Hepatocyte (in vitro differentiated cells): Measurements from ENCODE around the gene DNTT. TPM values are rescaled to one million over a fixed set of nuclear protein-coding genes. Genes with fewer than 3 reads are reported as not detected.

ENCODE experiments used
- DNase-seq: peaks from one replicate; pipeline ENCODE4 v3.0.0-alpha.2; 2016; ENCODE audit warnings: low spot score
- H2AFZ ChIP-seq: fragments of 200-600 bp; sonication (generic); 2 replicates; pipeline ENCODE4 v1.6.0; 2016; ENCODE audit warnings: antibody characterized with exemption, mild to moderate bottlenecking
- H3K27ac ChIP-seq: fragments of 200-600 bp; sonication (generic); 2 replicates; pipeline ENCODE4 v1.5.1; 2016; ENCODE audit warnings: mild to moderate bottlenecking
- H3K27me3 ChIP-seq: fragments of 200-600 bp; sonication (generic); 2 replicates; pipeline ENCODE4 v1.6.1; 2016
- H3K36me3 ChIP-seq: fragments of 200-600 bp; sonication (generic); replicated peaks from 2 replicates; pipeline ENCODE4 v1.5.1; 2016; ENCODE audit warnings: low read depth; ENCODE audit not compliant: insufficient read depth
- H3K4me1 ChIP-seq: fragments of 200-600 bp; sonication (generic); 2 replicates; pipeline ENCODE4 v1.5.1; 2016; ENCODE audit warnings: mild to moderate bottlenecking, moderate library complexity; ENCODE audit not compliant: insufficient read depth
- H3K4me2 ChIP-seq: fragments of 200-600 bp; sonication (generic); 2 replicates; pipeline ENCODE4 v1.6.0; 2016
- H3K4me3 ChIP-seq: fragments of 200-600 bp; sonication (generic); 2 replicates; pipeline ENCODE4 v1.5.1; 2016; ENCODE audit warnings: mild to moderate bottlenecking
- H3K79me2 ChIP-seq: fragments of 200-600 bp; sonication (generic); 2 replicates; pipeline ENCODE4 v1.6.0; 2017; ENCODE audit warnings: mild to moderate bottlenecking
- H3K9me2 ChIP-seq: fragments of 200-600 bp; sonication (generic); replicated peaks from 2 replicates; pipeline ENCODE4 v1.6.0; 2017; ENCODE audit warnings: mild to moderate bottlenecking; ENCODE audit not compliant: insufficient read depth
- H3K9me3 ChIP-seq: fragments of 200-600 bp; sonication (generic); 2 replicates; pipeline ENCODE4 v1.5.1; 2016; ENCODE audit warnings: low read depth, mild to moderate bottlenecking
- H4K20me1 ChIP-seq: fragments of 200-600 bp; sonication (generic); 2 replicates; pipeline ENCODE4 v1.6.0; 2016; ENCODE audit warnings: mild to moderate bottlenecking; ENCODE audit not compliant: insufficient read depth, poor library complexity, severe bottlenecking
- EZH2 ChIP-seq: fragments of 200-600 bp; sonication (generic); IDR thresholded peaks from 2 replicates; pipeline ENCODE4 v1.6.1; 2016; ENCODE audit warnings: antibody characterized with exemption, mild to moderate bottlenecking, borderline replicate concordance
- EZH2phosphoT487 ChIP-seq: fragments of 200-600 bp; sonication (generic); IDR thresholded peaks from one replicate; pipeline ENCODE4 v1.6.1; 2018; ENCODE audit warnings: antibody characterized with exemption, mild to moderate bottlenecking, low read depth, moderate library complexity; ENCODE audit not compliant: unreplicated experiment, severe bottlenecking
- WGBS: methylation state at CpG from one replicate; pipeline ENCODE4 v1.1.6; 2016; ENCODE audit warnings: low lambda C conversion rate; ENCODE audit errors: missing lambda C conversion rate; 5-methylcytosine and 5-hydroxymethylcytosine counted together
- polyA plus RNA-seq: library from polyadenylated mRNA; unstranded; fragments of >200 nt; fragmentation: Nextera tagmentation; extraction: Ambion mirVana; gene quantifications from 2 replicates; pipeline ENCODE4 v1.2.1, GENCODE V29; 2016
- total RNA-seq: library from RNA; depleted of rRNA; stranded (reverse); fragments of >200 nt; gene quantifications from 2 replicates; pipeline ENCODE4 v1.2.3, GENCODE V29; 2014
- TF ChIP-seq, protein P1 (sequence below): fragments of 200-600 bp; sonication (generic); IDR thresholded peaks from 2 replicates; pipeline ENCODE4 v1.5.1; 2016; ENCODE audit warnings: antibody characterized with exemption, mild to moderate bottlenecking; ENCODE audit not compliant: poor library complexity

DNTT gene
- total and polyA plus RNA-seq, 2 experiments from 2014 or later: 0.10 TPM; not detected in 1

DNA sequence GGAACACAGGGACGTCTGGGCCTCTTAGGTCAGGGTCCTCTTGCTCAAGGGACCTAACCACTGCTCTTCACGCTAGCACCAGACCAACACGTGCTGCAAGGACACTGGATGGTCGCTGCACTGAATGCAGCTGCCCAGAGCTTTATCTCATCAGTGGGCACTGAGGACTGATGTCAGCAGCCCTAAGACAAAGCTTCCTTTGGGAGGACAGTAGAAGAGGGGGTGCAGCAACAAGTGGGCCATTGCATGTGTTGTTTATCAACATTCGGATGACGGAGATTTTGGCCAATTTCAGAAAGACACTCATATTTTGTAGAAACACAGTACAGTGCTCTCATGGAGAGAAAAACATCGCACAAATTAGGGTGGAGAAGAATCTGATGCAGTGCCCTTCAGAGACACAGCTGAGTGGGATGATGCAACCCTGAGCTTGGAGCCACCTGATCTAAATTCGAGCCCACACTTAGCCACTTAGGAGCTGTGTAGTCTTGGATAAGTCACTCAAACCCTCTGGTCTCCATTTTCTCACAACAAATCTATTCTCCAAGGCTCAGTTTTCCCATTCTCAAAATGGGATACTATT, 52.9 kb downstream of the DNTT start:
- no peaks in the 10 kb centered on the region for H3K9me2 ChIP-seq
- no peak overlapping the region for H3K27ac ChIP-seq
- no peaks in the 10 kb centered on the region for H3K36me3 ChIP-seq
- H3K4me2 ChIP-seq: no peak overlapping the region
- no peak for TF ChIP-seq EZH2phosphoT487
- no peak for TF ChIP-seq EZH2
- TF ChIP-seq, protein P1, sequence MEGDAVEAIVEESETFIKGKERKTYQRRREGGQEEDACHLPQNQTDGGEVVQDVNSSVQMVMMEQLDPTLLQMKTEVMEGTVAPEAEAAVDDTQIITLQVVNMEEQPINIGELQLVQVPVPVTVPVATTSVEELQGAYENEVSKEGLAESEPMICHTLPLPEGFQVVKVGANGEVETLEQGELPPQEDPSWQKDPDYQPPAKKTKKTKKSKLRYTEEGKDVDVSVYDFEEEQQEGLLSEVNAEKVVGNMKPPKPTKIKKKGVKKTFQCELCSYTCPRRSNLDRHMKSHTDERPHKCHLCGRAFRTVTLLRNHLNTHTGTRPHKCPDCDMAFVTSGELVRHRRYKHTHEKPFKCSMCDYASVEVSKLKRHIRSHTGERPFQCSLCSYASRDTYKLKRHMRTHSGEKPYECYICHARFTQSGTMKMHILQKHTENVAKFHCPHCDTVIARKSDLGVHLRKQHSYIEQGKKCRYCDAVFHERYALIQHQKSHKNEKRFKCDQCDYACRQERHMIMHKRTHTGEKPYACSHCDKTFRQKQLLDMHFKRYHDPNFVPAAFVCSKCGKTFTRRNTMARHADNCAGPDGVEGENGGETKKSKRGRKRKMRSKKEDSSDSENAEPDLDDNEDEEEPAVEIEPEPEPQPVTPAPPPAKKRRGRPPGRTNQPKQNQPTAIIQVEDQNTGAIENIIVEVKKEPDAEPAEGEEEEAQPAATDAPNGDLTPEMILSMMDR: no peak
- H3K79me2 ChIP-seq: no peaks in the 10 kb centered on the region
- no peak overlapping the region for H2AFZ ChIP-seq
- no peak overlapping the region for H3K4me3 ChIP-seq
- 78% methylated on average over 8 of the region's 8 CpGs for WGBS
- DNase-seq: no peak
- H3K27me3 ChIP-seq: no peaks in the 10 kb centered on the region
- H3K4me1 ChIP-seq: peaks cover 5% of the 10 kb centered on the region
- H4K20me1 ChIP-seq: no peaks in the 10 kb centered on the region
- H3K9me3 ChIP-seq: no peaks in the 10 kb centered on the region

DNA sequence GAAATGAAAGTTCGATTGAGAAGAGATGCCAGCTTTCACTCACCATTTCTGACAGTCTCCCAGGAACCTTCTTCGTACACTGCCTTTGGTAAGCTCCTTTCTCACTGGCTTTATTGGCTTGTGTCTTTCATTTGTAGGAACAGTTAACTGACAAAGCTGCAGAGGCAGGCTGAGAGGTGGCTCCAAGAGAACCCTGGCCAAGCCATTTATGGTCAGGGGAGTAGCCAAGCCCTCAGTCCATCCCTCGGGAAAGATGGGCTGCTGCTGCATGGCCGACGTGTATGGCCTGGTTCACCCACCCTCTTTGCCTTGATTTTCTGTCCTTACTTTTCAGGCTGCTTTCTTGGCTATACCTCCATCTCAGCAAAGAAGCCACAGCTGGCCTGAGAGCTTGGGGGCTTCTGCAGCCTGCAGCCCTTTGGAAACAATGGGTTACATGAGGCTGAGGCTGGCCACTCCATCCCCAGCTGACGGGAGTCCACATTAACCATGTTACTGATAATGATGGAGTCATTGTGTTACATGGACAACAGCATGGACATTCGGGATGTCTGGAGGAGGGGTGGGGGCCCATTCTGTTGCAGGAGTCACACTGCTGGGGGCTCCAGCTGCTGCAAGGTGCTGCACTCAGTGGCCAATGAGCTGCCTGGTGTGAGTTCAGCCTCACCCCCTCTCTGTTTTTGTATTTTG, 54.8 kb downstream of the DNTT start, which contains the start of gene OPALIN:
TSS of gene OPALIN (minus strand) at position 152 of the 690 bp plus-strand sequence. CDS start at position 46, 106 bp downstream.
- H3K4me3 ChIP-seq: no peak within 1 kb of the TSS

DNA sequence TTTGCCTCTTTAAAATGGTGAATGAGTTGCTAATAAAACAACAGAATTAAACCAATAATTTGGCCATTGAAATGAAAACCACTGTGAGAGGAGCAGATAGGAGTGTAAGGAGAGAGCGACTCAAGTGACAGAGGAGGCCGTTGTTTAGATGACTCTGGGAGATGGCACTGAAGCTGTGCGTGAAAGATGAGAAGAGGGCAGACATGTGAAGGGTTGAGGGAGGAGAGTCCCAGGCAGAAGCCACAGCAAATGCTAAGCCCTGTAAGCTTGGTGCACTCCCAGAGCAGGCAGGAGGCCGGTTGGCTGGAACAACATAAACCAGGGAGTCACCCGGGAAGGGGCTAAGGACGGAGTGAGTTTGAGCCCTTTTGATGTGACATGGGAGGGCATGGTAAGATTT, 55.4 kb downstream of the DNTT start:
- no peak for DNase-seq
- H3K4me2 ChIP-seq: no peak overlapping the region
- TF ChIP-seq, protein P1: no peak
- TF ChIP-seq EZH2: no peak
- no peak for TF ChIP-seq EZH2phosphoT487
- no peaks in the 10 kb centered on the region for H3K4me1 ChIP-seq
- WGBS: 91% methylated on average over 6 of the region's 6 CpGs
- H3K36me3 ChIP-seq: no peaks in the 10 kb centered on the region
- H3K27me3 ChIP-seq: no peaks in the 10 kb centered on the region
- H3K9me3 ChIP-seq: no peaks in the 10 kb centered on the region
- H3K27ac ChIP-seq: no peak overlapping the region
- H3K79me2 ChIP-seq: no peaks in the 10 kb centered on the region
- H4K20me1 ChIP-seq: no peaks in the 10 kb centered on the region
- H3K4me3 ChIP-seq: no peak overlapping the region
- no peaks in the 10 kb centered on the region for H3K9me2 ChIP-seq
- no peak overlapping the region for H2AFZ ChIP-seq

More for the DNA sequence above, 54.8 kb downstream of the DNTT start, which contains the start of gene OPALIN:
- Histone ChIP-seq H3K4me1 (no peaks in the 10 kb centered on the region), H3K36me3 (no peaks in the 10 kb centered on the region), H4K20me1 (no peaks in the 10 kb centered on the region), H3K27me3 (no peaks in the 10 kb centered on the region), H3K4me2 (no peak within 1 kb of the TSS), H3K9me2 (no peaks in the 10 kb centered on the region), H3K9me3 (no peaks in the 10 kb centered on the region), H3K79me2 (no peaks in the 10 kb centered on the region), H3K27ac (no peak within 1 kb of the TSS), H2AFZ (no peak within 1 kb of the TSS)
- 79% methylated on average over 7 of the region's 7 CpGs for WGBS
- DNase-seq: no peak
- no peak for TF ChIP-seq EZH2
- TF ChIP-seq, protein P1: no peak
- no peak for TF ChIP-seq EZH2phosphoT487
